Measurements from ENCODE around the gene SLC9A2.

The SLC9A2 gene

DNA sequence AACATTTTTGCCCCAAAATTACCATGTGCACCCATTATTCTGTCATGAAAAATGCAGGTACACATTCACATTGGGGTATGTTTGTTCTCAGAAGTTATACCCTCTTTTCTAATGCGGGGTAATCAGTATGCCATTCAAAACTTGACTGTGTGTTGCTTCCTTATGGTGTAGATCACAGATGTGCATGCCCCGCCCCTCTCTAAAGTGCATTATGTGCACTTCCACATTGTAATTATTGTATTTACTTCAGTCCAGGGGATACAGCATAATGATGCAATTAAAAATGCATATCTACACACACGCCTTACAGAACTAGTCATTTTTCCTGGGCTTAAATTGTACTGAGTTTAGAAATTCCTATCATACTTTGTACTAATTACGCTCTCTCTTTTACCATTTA lies 48.8 kb downstream of the SLC9A2 start:
- no peak for TF ChIP-seq CTCF (conservative IDR thresholded peaks at IDR 0.05; ENCODE audit: low read depth, low read length)
- no peak overlapping the region for H3K4me3 ChIP-seq (ENCODE audit: low read length)
- no peak for DNase-seq (ENCODE audit: low read depth)

DNA sequence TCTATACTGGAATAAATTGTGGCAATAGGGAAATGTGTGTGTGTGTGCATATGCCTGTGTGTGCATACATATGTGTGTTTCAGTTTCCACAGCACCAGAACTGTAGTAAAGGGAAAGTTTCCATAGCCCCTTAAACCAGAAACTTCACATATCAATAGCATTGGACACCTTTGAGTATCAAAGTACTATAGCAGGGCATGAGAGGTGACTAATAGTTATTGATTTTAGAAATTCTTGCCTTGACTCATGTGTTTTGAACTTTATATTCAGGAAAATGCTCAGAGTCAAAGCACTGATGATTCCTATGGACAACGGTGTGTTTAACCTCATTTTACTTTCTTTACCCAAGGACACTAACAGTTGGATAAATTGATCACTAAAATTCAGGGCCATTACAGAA lies 50.0 kb downstream of the SLC9A2 start:
- no peak overlapping the region for H3K4me3 ChIP-seq (ENCODE audit: low read length)
- no peak for TF ChIP-seq CTCF (conservative IDR thresholded peaks at IDR 0.05; ENCODE audit: low read depth, low read length)
- DNase-seq (ENCODE audit: low read depth) = no peak

GRCh38 chr2:102672107-102672776 lies 52.9 kb downstream of the SLC9A2 start:
- H3K4me3 ChIP-seq (ENCODE audit: low read length) = no peak overlapping the region
- no peak for TF ChIP-seq CTCF (conservative IDR thresholded peaks at IDR 0.05; ENCODE audit: low read depth, low read length)
- no peak for DNase-seq (ENCODE audit: low read depth)

- no peak for DNase-seq (ENCODE audit: low read depth)
- no peak overlapping the region for H3K4me3 ChIP-seq (ENCODE audit: low read length)
- no peak for TF ChIP-seq CTCF (conservative IDR thresholded peaks at IDR 0.05; ENCODE audit: low read depth, low read length)
Observed at GRCh38 chr2:102674370-102674769, 55.0 kb downstream of the SLC9A2 start.

DNA sequence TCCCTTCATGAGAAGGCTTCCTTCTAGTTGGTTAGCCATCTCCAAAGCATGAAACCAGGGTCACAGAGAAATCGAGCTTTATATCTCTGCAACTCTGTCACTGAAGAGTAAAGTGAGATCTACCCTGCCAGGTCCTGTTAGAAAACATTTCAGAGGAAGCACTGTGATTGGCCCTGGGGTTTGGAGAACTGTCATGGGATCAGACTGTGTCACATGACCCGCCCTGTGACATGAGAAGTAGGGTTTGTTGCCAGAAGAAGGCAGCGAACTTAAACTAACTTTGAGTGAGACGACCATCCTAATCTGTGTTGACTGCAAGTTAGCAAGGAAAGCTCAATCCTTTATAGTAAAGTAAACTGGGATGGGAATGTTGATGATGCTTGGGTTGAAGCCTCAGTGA lies 55.5 kb downstream of the SLC9A2 start:
- DNase-seq (ENCODE audit: low read depth) = no peak
- TF ChIP-seq CTCF (conservative IDR thresholded peaks at IDR 0.05; ENCODE audit: low read depth, low read length) = no peak
- H3K4me3 ChIP-seq (ENCODE audit: low read length) = no peak overlapping the region

DNA sequence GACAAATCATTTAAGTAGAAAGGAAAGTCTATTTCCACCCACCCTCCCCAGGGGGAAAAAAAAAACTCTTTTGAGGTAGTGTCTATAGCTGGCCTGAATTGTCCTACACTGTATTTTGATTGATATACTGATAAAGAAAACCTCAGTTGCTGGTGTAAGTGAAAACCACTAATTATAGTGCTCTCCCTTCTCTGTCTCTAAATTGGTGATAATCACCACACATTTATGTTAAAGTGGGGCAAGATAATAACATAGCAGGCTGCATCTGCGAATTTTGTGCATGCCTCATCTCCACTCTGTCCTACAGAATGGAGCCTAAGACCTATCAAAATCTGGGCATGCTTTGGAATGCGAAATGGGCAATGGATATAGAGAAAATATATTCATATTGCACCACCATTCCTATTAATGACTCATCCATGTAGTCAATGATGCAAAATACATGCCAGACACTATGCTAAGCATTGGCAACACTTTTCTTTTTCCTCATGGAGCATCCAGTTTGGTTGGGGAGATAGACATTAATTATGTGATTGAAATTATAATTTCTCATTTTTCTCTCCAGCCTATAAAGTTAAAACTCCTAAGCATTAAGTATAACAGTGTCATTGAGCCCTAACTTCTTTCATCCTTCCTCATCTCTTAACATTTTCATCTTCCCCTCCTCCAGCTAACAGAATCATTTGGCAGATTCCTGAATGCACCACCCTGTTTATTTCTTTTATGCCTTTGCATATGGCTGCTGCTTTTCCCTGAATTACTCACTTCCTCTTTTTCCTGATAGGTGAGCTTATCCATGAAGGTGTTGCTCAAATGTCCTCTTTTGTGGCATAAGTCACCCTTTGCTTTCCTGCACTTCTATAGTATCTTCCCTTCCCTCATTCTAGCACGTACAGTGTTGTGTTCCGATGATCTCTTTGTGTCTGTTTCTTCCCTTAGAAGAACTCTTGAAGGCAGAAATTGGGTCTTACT lies 58.2 kb downstream of the SLC9A2 start:
- no peak for TF ChIP-seq CTCF (conservative IDR thresholded peaks at IDR 0.05; ENCODE audit: low read depth, low read length)
- no peak overlapping the region for H3K4me3 ChIP-seq (ENCODE audit: low read length)
- DNase-seq (ENCODE audit: low read depth) = no peak
